ENCODE data around the gene ABCC8. TPM values are rescaled to one million over a fixed set of nuclear protein-coding genes. Genes with fewer than 3 reads are reported as not detected.

The ABCC8 gene
- total and polyA plus RNA-seq, 2 donors (not counting 3 experiments of a cell fraction or from before 2014, with no cell fraction given), result not detected

GRCh38 chr11:17385926-17386325, 90.7 kb downstream of the ABCC8 start:
- Histone ChIP-seq H2AFZ (ENCODE audit: low read depth, low read length) (no peak overlapping the region), H3K4me2 (ENCODE audit: insufficient read depth, low read length) (no peak overlapping the region), H3K9me3 (replicated peaks; ENCODE audit: control insufficient read depth, insufficient read depth, low read length) (no peaks in the 10 kb centered on the region), H3K9ac (replicated peaks; ENCODE audit: extremely low read depth, insufficient read depth, low read length) (no peak overlapping the region), H3K4me1 (ENCODE audit: control insufficient read depth, extremely low read depth, insufficient read depth, low read length) (no peaks in the 10 kb centered on the region), H3K36me3 (ENCODE audit: control insufficient read depth in 2 of 2, extremely low read depth in 1 of 2, insufficient read depth in 2 of 2, low read length in 2 of 2) (no peaks in the 10 kb centered on the region), H3K4me3 (replicated peaks in 1 of 3; ENCODE audit: insufficient read depth in 1 of 3, low read depth in 1 of 3, low read length in 3 of 3) (no peak overlapping the region), H3K27me3 (ENCODE audit: control insufficient read depth in 2 of 2, insufficient read depth in 2 of 2, low read length in 2 of 2) (peaks cover 6 to 9% of the 10 kb centered on the region in 2 experiments), H3K9me1 (replicated peaks; ENCODE audit: control insufficient read depth, extremely low read depth, insufficient read depth, low read length) (no peaks in the 10 kb centered on the region), H3K79me2 (ENCODE audit: control insufficient read depth, insufficient read depth, low read length) (no peaks in the 10 kb centered on the region), H4K20me1 (replicated peaks; ENCODE audit: control insufficient read depth, extremely low read depth, insufficient read depth, low read length) (no peaks in the 10 kb centered on the region), H3K27ac (ENCODE audit: insufficient read depth, low read depth, low read length) (no peak overlapping the region)
- dilution Hi-C loops (cut with MboI; ENCODE audit: extremely low pct_ligation_motif_present, low sequenced_read_pairs), result no loop called here
- intact Hi-C loops (cut with micrococcal nuclease), result loop anchor here (2.0 to 10.0 kb wide), 2 partner anchors 31 to 601 kb away; no protein-coding TSS in a partner anchor
- DNase-seq (ENCODE audit: low read depth, low spot score), result no peak
- ChIA-PET POLR2A (no interaction called here), CTCF (interaction anchor here (1.0 to 5.9 kb wide), 10 partner anchors 11 to 157 kb away, joined by 3 to 184 read pairs (median 10); partner anchors contain the start of gene NCR3LG1)
- FAIRE-seq, result no peak
- no peak for TF ChIP-seq FOS (IDR thresholded peaks at IDR 0.05; ENCODE audit: borderline replicate concordance, insufficient read depth, low read length)
- no peak for TF ChIP-seq MAX (IDR thresholded peaks at IDR 0.05; ENCODE audit: insufficient read depth, insufficient read length)
- TF ChIP-seq EZH2 (IDR thresholded peaks at IDR 0.05; ENCODE audit: borderline replicate concordance, low read depth, low read length, severe bottlenecking), result no peak
- TF ChIP-seq, protein P1, sequence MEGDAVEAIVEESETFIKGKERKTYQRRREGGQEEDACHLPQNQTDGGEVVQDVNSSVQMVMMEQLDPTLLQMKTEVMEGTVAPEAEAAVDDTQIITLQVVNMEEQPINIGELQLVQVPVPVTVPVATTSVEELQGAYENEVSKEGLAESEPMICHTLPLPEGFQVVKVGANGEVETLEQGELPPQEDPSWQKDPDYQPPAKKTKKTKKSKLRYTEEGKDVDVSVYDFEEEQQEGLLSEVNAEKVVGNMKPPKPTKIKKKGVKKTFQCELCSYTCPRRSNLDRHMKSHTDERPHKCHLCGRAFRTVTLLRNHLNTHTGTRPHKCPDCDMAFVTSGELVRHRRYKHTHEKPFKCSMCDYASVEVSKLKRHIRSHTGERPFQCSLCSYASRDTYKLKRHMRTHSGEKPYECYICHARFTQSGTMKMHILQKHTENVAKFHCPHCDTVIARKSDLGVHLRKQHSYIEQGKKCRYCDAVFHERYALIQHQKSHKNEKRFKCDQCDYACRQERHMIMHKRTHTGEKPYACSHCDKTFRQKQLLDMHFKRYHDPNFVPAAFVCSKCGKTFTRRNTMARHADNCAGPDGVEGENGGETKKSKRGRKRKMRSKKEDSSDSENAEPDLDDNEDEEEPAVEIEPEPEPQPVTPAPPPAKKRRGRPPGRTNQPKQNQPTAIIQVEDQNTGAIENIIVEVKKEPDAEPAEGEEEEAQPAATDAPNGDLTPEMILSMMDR (IDR thresholded peaks at IDR 0.05; ENCODE audit: extremely low read depth in 1 of 2, insufficient read depth in 1 of 2, low read depth in 1 of 2, low read length in 2 of 2), result no peak
- TF ChIP-seq GATA2 (IDR thresholded peaks at IDR 0.05; ENCODE audit: insufficient read depth, insufficient read length, low read depth, low read length), result no peak
- no peak for TF ChIP-seq POLR2A (IDR thresholded peaks at IDR 0.05; ENCODE audit: low read depth, low read length)
- TF ChIP-seq JUN (IDR thresholded peaks at IDR 0.05; ENCODE audit: borderline replicate concordance, insufficient read depth, insufficient read length, low read depth), result no peak
- no peak for TF ChIP-seq MYC (IDR thresholded peaks at IDR 0.05; ENCODE audit: low read depth, low read length)
- TF ChIP-seq POLR2AphosphoS5 (IDR thresholded peaks at IDR 0.05; ENCODE audit: insufficient read depth, low read depth, low read length), result no peak
- no TSS peak for BruUV-seq (replicated peaks)

Data from endothelial cell of umbilical vein (primary cell).